GM18505 (cell line): ENCODE data around the gene GRM2.

Experiments
- ATAC-seq: cut with Tn5 transposase; IDR thresholded peaks from one replicate; pipeline ENCODE4 v1.9.1; 2021; ENCODE audit not compliant: unreplicated experiment
- POLR2A ChIP-seq: IDR thresholded peaks from 4 replicates; pipeline ENCODE4 v1.6.1; 2011; ENCODE audit warnings: borderline replicate concordance; ENCODE audit not compliant: insufficient read depth, insufficient read length; ENCODE audit errors: extremely low read depth

Gene GRM2

DNA sequence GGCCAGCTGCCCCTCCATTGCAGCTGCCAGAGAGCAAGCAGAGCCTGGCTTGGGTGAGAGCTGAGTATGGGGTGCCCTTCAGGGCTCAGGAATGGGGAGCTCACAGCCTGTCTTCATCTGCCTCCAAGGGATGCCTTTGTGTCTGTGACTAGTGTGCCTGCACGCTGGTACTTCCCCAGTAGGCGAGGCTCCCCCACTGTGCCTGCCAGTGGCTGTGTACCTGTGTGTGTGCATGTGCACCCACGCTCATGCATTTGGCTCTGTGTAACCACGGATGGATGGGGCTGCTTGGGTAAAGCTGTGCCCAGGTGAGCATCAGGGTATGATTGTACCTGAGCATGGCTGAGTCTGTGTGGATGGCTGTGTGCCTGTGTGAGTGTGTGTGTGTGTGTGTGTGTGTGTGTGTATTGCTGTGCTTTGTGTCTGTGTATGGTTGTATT lies 2.3 kb upstream of the GRM2 start:
- no peak for TF ChIP-seq POLR2A
- no peak for ATAC-seq

DNA sequence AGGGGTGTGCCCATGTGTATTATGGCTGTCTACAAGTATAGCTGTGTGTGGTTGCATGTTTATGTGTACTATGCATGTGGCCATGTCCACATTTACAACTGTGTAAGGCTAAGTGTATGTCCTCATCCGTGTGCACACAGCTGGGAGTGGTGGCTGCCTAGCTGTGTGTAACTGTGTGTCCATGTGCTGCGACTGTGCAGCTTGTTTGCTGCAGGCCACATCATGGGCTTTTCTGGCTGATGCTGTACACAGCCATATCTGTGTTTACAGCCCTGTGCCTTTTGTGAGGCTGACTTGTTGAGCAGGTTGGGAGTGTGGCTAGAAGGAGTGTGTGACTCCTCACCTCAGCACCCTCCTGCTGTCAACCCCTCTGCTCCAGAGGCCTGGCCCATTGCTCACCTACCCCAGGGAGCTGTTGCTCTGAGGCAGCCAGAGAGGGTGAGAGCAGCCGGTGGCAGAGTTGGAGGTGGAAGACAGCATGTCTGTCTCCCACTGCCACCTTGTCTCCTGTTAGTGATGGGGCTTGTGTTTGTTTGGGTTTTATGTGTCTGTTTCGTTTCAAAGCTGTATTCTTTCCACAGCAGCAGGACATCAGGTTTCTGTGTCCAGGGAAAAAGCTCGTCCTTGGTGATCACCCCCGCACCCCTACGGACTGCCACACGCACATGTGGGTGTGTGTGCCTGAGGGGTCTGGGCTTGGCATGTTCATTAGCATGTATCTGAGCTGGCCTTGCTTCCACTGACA lies 1.4 kb upstream of the GRM2 start:
- no peak for TF ChIP-seq POLR2A
- ATAC-seq, result no peak

- TF ChIP-seq POLR2A, result no peak
- no peak for ATAC-seq
Measured at GRCh38 chr3:51706021-51706485, 815 bp upstream of the GRM2 start.

DNA sequence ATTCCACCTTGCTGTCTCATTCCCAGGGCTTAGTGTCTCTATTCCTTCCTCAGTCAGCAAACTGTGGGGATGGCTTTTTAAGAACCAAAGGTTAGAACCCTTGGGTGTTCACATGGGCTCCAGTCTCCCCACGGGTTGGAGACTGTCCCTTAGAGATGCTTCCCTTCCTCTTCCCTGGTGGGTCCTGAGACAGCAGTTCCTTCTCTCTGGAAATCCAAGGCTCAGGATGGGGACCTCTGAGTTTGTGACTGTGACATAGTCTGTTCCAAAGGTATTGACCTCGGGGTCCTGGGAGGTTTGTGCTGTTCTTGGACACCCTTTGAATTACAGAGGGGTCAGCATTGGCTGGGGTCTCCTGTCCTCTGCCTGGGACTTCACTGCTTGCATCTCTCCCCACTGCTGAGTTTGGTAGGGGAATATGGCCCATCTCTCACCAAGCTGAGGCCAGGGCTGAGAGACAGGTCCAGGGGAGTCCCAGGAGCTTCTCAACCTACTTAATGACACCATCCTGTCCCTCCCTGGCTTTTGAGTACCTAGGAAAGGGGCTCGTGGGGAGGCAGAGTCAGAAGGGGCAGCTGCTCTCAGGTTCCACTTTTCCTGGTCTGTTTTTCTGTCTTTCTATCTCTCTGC lies 1.5 kb downstream of the GRM2 start:
- TF ChIP-seq POLR2A, result no peak
- no peak for ATAC-seq

DNA sequence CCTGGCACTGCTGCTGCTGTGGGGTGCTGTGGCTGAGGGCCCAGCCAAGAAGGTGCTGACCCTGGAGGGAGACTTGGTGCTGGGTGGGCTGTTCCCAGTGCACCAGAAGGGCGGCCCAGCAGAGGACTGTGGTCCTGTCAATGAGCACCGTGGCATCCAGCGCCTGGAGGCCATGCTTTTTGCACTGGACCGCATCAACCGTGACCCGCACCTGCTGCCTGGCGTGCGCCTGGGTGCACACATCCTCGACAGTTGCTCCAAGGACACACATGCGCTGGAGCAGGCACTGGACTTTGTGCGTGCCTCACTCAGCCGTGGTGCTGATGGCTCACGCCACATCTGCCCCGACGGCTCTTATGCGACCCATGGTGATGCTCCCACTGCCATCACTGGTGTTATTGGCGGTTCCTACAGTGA lies 2.1 kb downstream of the GRM2 start:
- no peak for TF ChIP-seq POLR2A
- ATAC-seq, result no peak

GRCh38 chr3:51709675-51710074 lies 2.8 kb downstream of the GRM2 start:
- TF ChIP-seq POLR2A, result no peak
- ATAC-seq, result no peak

GRCh38 chr3:51710631-51711351 lies 3.9 kb downstream of the GRM2 start:
- no peak for ATAC-seq
- no peak for TF ChIP-seq POLR2A

DNA sequence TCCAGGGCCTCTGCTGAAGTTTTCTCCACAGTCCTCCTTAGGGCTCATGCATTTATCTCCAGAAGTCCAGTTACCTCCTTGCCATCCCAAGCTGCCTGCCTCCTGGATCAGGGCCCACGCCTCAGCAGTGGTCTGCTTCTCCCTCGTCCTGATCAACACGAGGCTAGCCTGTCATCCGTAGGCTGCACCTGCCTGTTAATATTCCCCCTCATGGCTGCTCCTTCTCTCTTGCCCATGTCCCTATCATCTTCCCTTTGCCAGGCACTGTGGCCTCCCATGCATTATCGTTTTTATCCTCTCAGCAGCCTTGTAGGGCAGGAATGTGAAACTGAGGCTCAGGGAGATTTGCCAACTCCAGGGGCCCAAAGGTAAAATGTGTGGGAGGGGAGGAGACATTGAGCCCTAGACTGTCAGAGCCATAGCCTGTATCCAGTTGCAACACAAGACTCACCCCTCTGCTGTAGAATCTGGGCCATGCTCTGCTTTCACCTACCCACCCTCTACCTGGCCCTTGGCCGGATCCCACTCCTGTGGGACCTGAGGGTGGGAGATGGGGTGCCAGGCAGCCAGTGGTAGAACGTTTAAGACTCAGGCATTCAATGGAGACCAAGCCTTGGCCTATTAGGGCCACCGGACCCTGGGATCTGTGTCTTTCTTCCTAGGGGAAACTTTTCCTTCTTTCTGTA lies 4.6 kb downstream of the GRM2 start:
- no peak for ATAC-seq
- no peak for TF ChIP-seq POLR2A

GRCh38 chr3:51712038-51712420 lies 5.2 kb downstream of the GRM2 start:
- no peak for TF ChIP-seq POLR2A
- no peak for ATAC-seq

- ATAC-seq, result no peak
- no peak for TF ChIP-seq POLR2A
Measured at GRCh38 chr3:51712511-51712931, 5.7 kb downstream of the GRM2 start.

DNA sequence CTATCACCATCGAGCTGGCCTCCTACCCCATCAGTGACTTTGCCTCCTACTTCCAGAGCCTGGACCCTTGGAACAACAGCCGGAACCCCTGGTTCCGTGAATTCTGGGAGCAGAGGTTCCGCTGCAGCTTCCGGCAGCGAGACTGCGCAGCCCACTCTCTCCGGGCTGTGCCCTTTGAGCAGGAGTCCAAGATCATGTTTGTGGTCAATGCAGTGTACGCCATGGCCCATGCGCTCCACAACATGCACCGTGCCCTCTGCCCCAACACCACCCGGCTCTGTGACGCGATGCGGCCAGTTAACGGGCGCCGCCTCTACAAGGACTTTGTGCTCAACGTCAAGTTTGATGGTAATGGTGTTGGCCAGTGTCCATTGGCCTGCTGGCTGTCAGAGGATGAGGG lies 6.1 kb downstream of the GRM2 start:
- no peak for ATAC-seq
- TF ChIP-seq POLR2A, result no peak

GRCh38 chr3:51715231-51715976 lies 8.5 kb downstream of the GRM2 start:
- ATAC-seq, result no peak
- no peak for TF ChIP-seq POLR2A

- TF ChIP-seq POLR2A, result no peak
- no peak for ATAC-seq
Measured at GRCh38 chr3:51715977-51716294, 9.1 kb downstream of the GRM2 start.
